NCI-H146 (cell line): ENCODE data around the gene PHF19.

ENCODE experiments used
- DNase-seq: peaks from one replicate; lab custom pipeline; 2025; lab: John Stamatoyannopoulos, UW

PHF19 gene

GRCh38 chr9:120913647-120914264 is 36.8 kb upstream of the PHF19 start:
- no peak for DNase-seq

- DNase-seq, result no peak
These were observed 36.1 kb upstream of the PHF19 start for GRCh38 chr9:120912958-120913646.

- DNase-seq, result no peak
These were observed 34.4 kb upstream of the PHF19 start for GRCh38 chr9:120911295-120911837.

GRCh38 chr9:120910643-120911042 is 33.7 kb upstream of the PHF19 start:
- no peak for DNase-seq

- DNase-seq, result no peak
These were observed 32.9 kb upstream of the PHF19 start for GRCh38 chr9:120909904-120910303.

- DNase-seq, result no peak
These were observed 28.6 kb upstream of the PHF19 start for GRCh38 chr9:120905315-120906164.

- no peak for DNase-seq
These were observed 28.0 kb upstream of the PHF19 start for GRCh38 chr9:120904978-120905301.

GRCh38 chr9:120904061-120904977 is 27.3 kb upstream of the PHF19 start:
- no peak for DNase-seq

GRCh38 chr9:120902569-120903535 is 25.9 kb upstream of the PHF19 start:
- DNase-seq, result no peak

GRCh38 chr9:120901755-120902568 is 25.0 kb upstream of the PHF19 start:
- DNase-seq, result no peak

GRCh38 chr9:120900824-120901223 is 23.8 kb upstream of the PHF19 start:
- DNase-seq, result no peak

- no peak for DNase-seq
These were observed 22.6 kb upstream of the PHF19 start for GRCh38 chr9:120899490-120900068.

GRCh38 chr9:120898396-120898795 is 21.4 kb upstream of the PHF19 start:
- DNase-seq, result no peak

- no peak for DNase-seq
These were observed 19.0 kb upstream of the PHF19 start for GRCh38 chr9:120895951-120896350.

GRCh38 chr9:120894321-120895148 is 17.5 kb upstream of the PHF19 start:
- no peak for DNase-seq

- no peak for DNase-seq
These were observed 16.8 kb upstream of the PHF19 start for GRCh38 chr9:120893611-120894307.

- DNase-seq, result no peak
These were observed 16.0 kb upstream of the PHF19 start for GRCh38 chr9:120892748-120893610.
